ENCODE data around the gene CTDSP1. TPM values are rescaled to one million over a fixed set of nuclear protein-coding genes. Genes with fewer than 3 reads are reported as not detected.

Gene CTDSP1
- total and polyA plus RNA-seq, 3 donors from 2014 or later, result 60.7 to 87.3 (median 65.2) TPM

- no peak for TF ChIP-seq POLR2A (IDR thresholded peaks at IDR 0.05)
- no peak for TF ChIP-seq CTCF (IDR thresholded peaks at IDR 0.05)
- WGBS, 2 donors, result 92 to 95% methylated on average over 7 of the region's 7 CpGs
- H3K27me3 ChIP-seq, result no peaks in the 10 kb centered on the region
- intact Hi-C loops (cut with DNase I; ENCODE audit: low total_unique reads), result no loop called here
- H3K36me3 ChIP-seq (ENCODE audit: low read depth, missing control alignments), result no peaks in the 10 kb centered on the region
- H3K4me1 ChIP-seq, result no peaks in the 10 kb centered on the region
- DNase-seq, result no peak
- H3K4me3 ChIP-seq, result no peak overlapping the region
- H3K9me3 ChIP-seq, result no peaks in the 10 kb centered on the region
- no peak overlapping the region for H3K27ac ChIP-seq
Measured at GRCh38 chr2:218444692-218445357, 45.2 kb downstream of the CTDSP1 start.

GRCh38 chr2:218445602-218446001 is 45.9 kb downstream of the CTDSP1 start:
- Histone ChIP-seq H3K9me3 (no peaks in the 10 kb centered on the region), H3K27me3 (no peaks in the 10 kb centered on the region), H3K27ac (no peak overlapping the region), H3K4me3 (no peak overlapping the region), H3K36me3 (ENCODE audit: low read depth, missing control alignments) (no peaks in the 10 kb centered on the region), H3K4me1 (no peaks in the 10 kb centered on the region)
- intact Hi-C loops (cut with DNase I; ENCODE audit: low total_unique reads), result no loop called here
- TF ChIP-seq CTCF (IDR thresholded peaks at IDR 0.05), result no peak
- TF ChIP-seq POLR2A (IDR thresholded peaks at IDR 0.05), result no peak
- no peak for DNase-seq

- no peak overlapping the region for H3K4me3 ChIP-seq
- no peaks in the 10 kb centered on the region for H3K9me3 ChIP-seq
- DNase-seq, result no peak
- intact Hi-C loops (cut with DNase I; ENCODE audit: low total_unique reads), result no loop called here
- no peak for TF ChIP-seq CTCF (IDR thresholded peaks at IDR 0.05)
- no peak for TF ChIP-seq POLR2A (IDR thresholded peaks at IDR 0.05)
- H3K27me3 ChIP-seq, result no peaks in the 10 kb centered on the region
- no peak overlapping the region for H3K27ac ChIP-seq
- WGBS, 2 donors, result 86 to 97% methylated on average over 6 of the region's 6 CpGs
- H3K4me1 ChIP-seq, result no peaks in the 10 kb centered on the region
- H3K36me3 ChIP-seq (ENCODE audit: low read depth, missing control alignments), result no peaks in the 10 kb centered on the region
Measured at GRCh38 chr2:218446547-218446946, 46.9 kb downstream of the CTDSP1 start.

GRCh38 chr2:218447072-218447471 is 47.4 kb downstream of the CTDSP1 start:
- no peak for TF ChIP-seq POLR2A (IDR thresholded peaks at IDR 0.05)
- no peak for TF ChIP-seq CTCF (IDR thresholded peaks at IDR 0.05)
- no peak for DNase-seq

GRCh38 chr2:218448934-218449333 is 49.3 kb downstream of the CTDSP1 start:
- H3K4me3 ChIP-seq, result no peak overlapping the region
- intact Hi-C loops (cut with DNase I; ENCODE audit: low total_unique reads), result no loop called here
- no peaks in the 10 kb centered on the region for H3K27me3 ChIP-seq
- H3K36me3 ChIP-seq (ENCODE audit: low read depth, missing control alignments), result no peaks in the 10 kb centered on the region
- H3K27ac ChIP-seq, result no peak overlapping the region
- TF ChIP-seq POLR2A (IDR thresholded peaks at IDR 0.05) (no peak), CTCF (IDR thresholded peaks at IDR 0.05) (no peak)
- DNase-seq, result no peak
- H3K4me1 ChIP-seq, result no peaks in the 10 kb centered on the region
- 66 to 71% methylated on average over 3 of the region's 3 CpGs for WGBS, 2 donors
- no peaks in the 10 kb centered on the region for H3K9me3 ChIP-seq

More at GRCh38 chr2:218447072-218447471, 47.4 kb downstream of the CTDSP1 start:
- Histone ChIP-seq H3K4me3 (no peak overlapping the region), H3K27me3 (no peaks in the 10 kb centered on the region), H3K4me1 (no peaks in the 10 kb centered on the region), H3K27ac (no peak overlapping the region), H3K36me3 (ENCODE audit: low read depth, missing control alignments) (no peaks in the 10 kb centered on the region), H3K9me3 (no peaks in the 10 kb centered on the region)
- 83 to 95% methylated on average over 2 of the region's 2 CpGs for WGBS, 2 donors
- intact Hi-C loops (cut with DNase I; ENCODE audit: low total_unique reads), result no loop called here

All from testis (tissue), 3 donors.